Thyroid gland (tissue), 4 donors: ENCODE measurements around the gene ATF4. TPM values are rescaled to one million over a fixed set of nuclear protein-coding genes. Genes with fewer than 3 reads are reported as not detected.
A peak's percentile ranks its signal among the peaks of the same experiment; 100 is the strongest.

Experiments
- DNase-seq, 2 donors: peaks; one replicate each; pipeline ENCODE4 v3.0.0-alpha.2; 2019
- H3K27ac ChIP-seq, 3 donors: fragments of 200-600 bp; sonication (generic); 1 replicate in 2 of 3; 2 replicates in 1 of 3; pipeline ENCODE4 v1.5.1; 2016 to 2019; ENCODE audit warnings: mild to moderate bottlenecking in 1 of 3, moderate library complexity in 1 of 3
- H3K27me3 ChIP-seq: fragments of 200-600 bp; sonication (generic); one replicate; pipeline ENCODE4 v1.5.1; 2019
- H3K36me3 ChIP-seq, 2 donors: fragments of 200-600 bp; sonication (generic); one replicate each; pipeline ENCODE4 v1.5.1; 2016 to 2019
- H3K4me1 ChIP-seq, 2 donors: fragments of 200-600 bp; sonication (generic); one replicate each; pipeline ENCODE4 v1.5.1; 2017 to 2019
- H3K4me3 ChIP-seq, 3 donors: fragments of 200-600 bp; sonication (generic); replicated peaks in 1 of 3; 1 replicate in 2 of 3; 2 replicates in 1 of 3; pipeline ENCODE4 v1.5.1; 2016; ENCODE audit warnings: mild to moderate bottlenecking in 1 of 3
- H3K9me3 ChIP-seq: fragments of 200-600 bp; sonication (generic); one replicate; pipeline ENCODE4 v1.5.1; 2017
- POLR2A ChIP-seq, 2 donors: fragments of 450-650 bp; IDR thresholded peaks; one replicate each; pipeline ENCODE4 v1.6.1; 2017; ENCODE audit warnings: antibody characterized with exemption in 2 of 2, mild to moderate bottlenecking in 2 of 2, moderate library complexity in 1 of 2
- WGBS, 2 donors: methylation state at CpG; one replicate each; pipeline ENCODE4 v1.1.5; 2017; 5-methylcytosine and 5-hydroxymethylcytosine counted together
- intact Hi-C: fragments of 100-400 bp; cut with DNase I; formaldehyde crosslinking; loops from one replicate; pipeline ENCODE4 v1.15.1; 2023
- total RNA-seq, 4 donors: library from RNA; depleted of rRNA; stranded (reverse); fragments of >200 nt; gene quantifications; one replicate each; pipeline ENCODE4 v1.2.3, GENCODE V29; 2016
- TF ChIP-seq, protein P1 (sequence below), 6 experiments: fragments of 200-600 bp in 3 of 6; fragments of 450-650 bp in 3 of 6; sonication (generic) in 3 of 6; IDR thresholded peaks; one replicate each; pipeline ENCODE4 v1.5.1; 2016 to 2019; ENCODE audit warnings: antibody characterized with exemption in 6 of 6, mild to moderate bottlenecking in 2 of 6, inconsistent platforms in 1 of 6, moderate library complexity in 1 of 6

ATF4 gene, protein sequence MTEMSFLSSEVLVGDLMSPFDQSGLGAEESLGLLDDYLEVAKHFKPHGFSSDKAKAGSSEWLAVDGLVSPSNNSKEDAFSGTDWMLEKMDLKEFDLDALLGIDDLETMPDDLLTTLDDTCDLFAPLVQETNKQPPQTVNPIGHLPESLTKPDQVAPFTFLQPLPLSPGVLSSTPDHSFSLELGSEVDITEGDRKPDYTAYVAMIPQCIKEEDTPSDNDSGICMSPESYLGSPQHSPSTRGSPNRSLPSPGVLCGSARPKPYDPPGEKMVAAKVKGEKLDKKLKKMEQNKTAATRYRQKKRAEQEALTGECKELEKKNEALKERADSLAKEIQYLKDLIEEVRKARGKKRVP
- 100 to 1,000 TPM; 173 to 273 (median 210) TPM for total RNA-seq

DNA sequence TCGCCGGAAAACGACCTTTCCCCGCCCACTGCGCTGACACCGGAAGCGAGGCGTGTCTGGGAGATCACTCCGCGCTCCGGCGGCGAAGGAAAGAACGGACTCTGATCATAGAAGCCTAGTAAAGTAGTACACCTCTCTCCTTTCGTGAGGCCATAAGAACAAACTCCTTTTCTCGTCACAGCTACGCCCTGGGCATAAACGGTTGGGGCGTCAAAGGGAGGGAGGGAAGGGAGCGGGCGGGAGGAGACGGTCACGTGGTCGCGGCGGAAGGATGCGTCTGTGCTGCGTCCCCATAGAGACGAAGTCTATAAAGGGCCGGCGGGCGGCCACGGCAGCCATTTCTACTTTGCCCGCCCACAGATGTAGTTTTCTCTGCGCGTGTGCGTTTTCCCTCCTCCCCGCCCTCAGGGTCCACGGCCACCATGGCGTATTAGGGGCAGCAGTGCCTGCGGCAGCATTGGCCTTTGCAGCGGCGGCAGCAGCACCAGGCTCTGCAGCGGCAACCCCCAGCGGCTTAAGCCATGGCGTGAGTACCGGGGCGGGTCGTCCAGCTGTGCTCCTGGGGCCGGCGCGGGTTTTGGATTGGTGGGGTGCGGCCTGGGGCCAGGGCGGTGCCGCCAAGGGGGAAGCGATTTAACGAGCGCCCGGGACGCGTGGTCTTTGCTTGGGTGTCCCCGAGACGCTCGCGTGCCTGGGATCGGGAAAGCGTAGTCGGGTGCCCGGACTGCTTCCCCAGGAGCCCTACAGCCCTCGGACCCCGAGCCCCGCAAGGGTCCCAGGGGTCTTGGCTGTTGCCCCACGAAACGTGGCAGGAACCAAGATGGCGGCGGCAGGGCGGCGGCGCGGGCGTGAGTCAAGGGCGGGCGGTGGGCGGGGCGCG is at the start of gene ATF4:
Gene ATF4 (plus strand): TSS at position 337 of the 880 bp plus-strand sequence. CDS start 884 bp downstream, outside the sequence.
- intact Hi-C loops: loop anchor here (10.0 kb wide), 1 partner anchor 276 kb away; the partner anchor contains the start of gene PDGFB
- H3K36me3 ChIP-seq: peaks cover 36 to 45% of the 10 kb centered on the region in 2 donors

DNA sequence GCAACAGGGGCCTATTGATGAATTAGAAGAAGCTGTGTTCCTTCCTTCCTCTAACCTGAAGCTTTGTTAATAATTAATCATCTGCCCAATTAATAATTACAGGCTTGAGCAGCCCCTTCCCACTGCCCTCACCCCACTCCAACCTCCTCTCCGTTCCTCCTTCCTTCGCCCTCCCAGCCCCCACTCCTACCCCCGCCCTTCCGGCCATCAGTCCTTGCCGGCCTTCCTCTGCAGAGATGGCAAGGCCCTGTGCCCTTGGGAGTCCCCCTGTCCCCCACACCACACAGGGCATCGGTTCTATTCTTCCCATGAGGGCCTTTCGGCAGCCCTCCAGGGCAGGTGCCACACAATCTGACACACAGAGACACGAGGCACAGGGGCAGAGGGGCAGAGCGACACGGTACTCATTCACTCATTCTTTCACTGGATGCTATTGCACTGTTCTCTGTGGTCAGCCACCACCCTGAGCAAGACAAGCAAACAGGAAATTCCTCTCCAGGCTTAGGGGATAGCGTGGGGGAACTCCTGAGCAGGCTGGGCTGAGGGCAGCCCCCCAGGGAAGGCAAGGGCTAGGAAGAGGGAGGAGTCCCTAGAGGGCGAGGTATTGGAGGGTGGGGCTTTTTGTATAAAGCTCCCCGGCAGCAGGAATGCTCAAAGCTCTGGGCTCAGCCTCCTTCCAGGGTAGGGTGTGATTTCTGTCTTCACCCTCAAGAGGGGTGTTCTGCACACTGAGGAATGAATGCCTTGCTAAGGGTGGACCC is 48.8 kb upstream of the ATF4 start:
- WGBS, 2 donors: 31 to 35% methylated on average over 13 of the region's 13 CpGs
- H3K36me3 ChIP-seq: no peaks in the 10 kb centered on the region
- no peaks in the 10 kb centered on the region for H3K9me3 ChIP-seq
- H3K27ac ChIP-seq: peak overlapping the region in 1 of 3 donors; percentile 65
- no peak overlapping the region for H3K4me3 ChIP-seq
- no peak for TF ChIP-seq POLR2A (IDR thresholded peaks at IDR 0.05)
- TF ChIP-seq, protein P1, sequence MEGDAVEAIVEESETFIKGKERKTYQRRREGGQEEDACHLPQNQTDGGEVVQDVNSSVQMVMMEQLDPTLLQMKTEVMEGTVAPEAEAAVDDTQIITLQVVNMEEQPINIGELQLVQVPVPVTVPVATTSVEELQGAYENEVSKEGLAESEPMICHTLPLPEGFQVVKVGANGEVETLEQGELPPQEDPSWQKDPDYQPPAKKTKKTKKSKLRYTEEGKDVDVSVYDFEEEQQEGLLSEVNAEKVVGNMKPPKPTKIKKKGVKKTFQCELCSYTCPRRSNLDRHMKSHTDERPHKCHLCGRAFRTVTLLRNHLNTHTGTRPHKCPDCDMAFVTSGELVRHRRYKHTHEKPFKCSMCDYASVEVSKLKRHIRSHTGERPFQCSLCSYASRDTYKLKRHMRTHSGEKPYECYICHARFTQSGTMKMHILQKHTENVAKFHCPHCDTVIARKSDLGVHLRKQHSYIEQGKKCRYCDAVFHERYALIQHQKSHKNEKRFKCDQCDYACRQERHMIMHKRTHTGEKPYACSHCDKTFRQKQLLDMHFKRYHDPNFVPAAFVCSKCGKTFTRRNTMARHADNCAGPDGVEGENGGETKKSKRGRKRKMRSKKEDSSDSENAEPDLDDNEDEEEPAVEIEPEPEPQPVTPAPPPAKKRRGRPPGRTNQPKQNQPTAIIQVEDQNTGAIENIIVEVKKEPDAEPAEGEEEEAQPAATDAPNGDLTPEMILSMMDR (IDR thresholded peaks at IDR 0.05): no peak
- H3K4me1 ChIP-seq: peaks cover 14 to 28% of the 10 kb centered on the region in 2 donors
- DNase-seq: no peak
- intact Hi-C loops: no loop called here
- H3K27me3 ChIP-seq: no peaks in the 10 kb centered on the region

More for the DNA sequence above, at the start of gene ATF4:
- WGBS, 2 donors: 0 to 1% methylated on average over 29 to 43 of the region's 86 CpGs
- DNase-seq: peak; percentile 88
- Histone ChIP-seq H3K4me3 (peak within 1 kb of the TSS; percentile 98 to 100 (median 99)), H3K27ac (peak within 1 kb of the TSS; percentile 99), H3K27me3 (no peaks in the 10 kb centered on the region), H3K4me1 (peaks cover 28 to 44% of the 10 kb centered on the region in 2 donors), H3K9me3 (no peaks in the 10 kb centered on the region)
- TF ChIP-seq, protein P1 (IDR thresholded peaks at IDR 0.05): no peak
- peak; percentile 88 to 96 for TF ChIP-seq POLR2A (IDR thresholded peaks at IDR 0.05)

DNA sequence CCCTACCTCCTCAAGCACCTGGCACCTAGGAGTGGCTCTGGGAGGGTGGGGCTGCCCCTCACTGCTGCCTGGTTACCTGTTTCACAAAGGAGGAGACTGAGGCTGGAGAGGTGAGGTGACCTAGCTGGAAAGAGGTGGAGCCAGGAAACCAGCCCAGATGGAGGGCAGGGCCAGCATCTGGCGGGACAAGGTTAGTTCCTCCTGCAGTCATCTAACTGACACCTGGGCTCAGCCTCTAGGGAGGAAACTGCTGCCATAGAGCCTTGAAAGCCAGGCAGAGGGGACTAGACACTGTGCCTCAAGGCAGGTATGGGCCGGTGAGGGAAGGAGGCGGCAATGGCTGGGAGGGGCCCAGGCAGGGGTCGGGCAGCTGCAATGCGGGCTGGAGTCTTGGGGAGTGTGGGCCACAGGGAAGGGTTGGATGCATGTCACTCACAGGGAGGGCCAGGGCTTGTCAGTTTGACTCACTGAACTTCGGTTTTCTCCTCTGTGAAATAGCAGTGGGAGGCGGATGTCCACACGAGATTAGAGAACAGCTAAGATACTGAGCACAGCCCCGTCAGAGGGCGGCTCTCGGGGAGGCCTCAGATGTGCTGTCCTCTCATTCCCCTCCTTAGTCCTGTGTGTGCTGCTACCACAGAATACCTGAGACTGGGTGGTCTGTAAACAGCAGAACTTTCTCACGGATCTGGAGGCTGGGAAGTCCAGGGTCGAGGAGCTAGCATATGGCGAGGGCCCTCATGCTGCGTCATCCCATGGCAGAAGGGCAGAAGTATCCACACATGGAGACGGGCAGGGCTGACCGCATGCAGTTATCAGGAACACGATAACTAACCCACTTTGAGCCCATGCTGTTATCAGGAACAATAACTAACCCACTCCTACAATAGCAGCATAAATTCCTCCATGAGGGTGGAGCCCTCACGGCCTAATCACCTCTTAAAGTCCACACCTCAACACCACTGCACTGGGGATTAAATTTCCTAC is 47.5 kb upstream of the ATF4 start:
- peak in 1 of 2 donors; percentile 17 for DNase-seq
- Histone ChIP-seq H3K4me1 (peaks cover 14 to 28% of the 10 kb centered on the region in 2 donors), H3K4me3 (no peak overlapping the region), H3K36me3 (no peaks in the 10 kb centered on the region), H3K9me3 (no peaks in the 10 kb centered on the region), H3K27me3 (no peaks in the 10 kb centered on the region), H3K27ac (peak overlapping the region in 1 of 3 donors; percentile 65)
- no peak for TF ChIP-seq POLR2A (IDR thresholded peaks at IDR 0.05)
- TF ChIP-seq, protein P1 (IDR thresholded peaks at IDR 0.05): no peak
- intact Hi-C loops: no loop called here
- 78 to 85% methylated on average over 17 to 19 of the region's 19 CpGs for WGBS, 2 donors

GRCh38 chr22:39473851-39474250 is 46.5 kb upstream of the ATF4 start:
- Histone ChIP-seq H3K36me3 (no peaks in the 10 kb centered on the region), H3K4me1 (peaks cover 14 to 28% of the 10 kb centered on the region in 2 donors), H3K9me3 (no peaks in the 10 kb centered on the region), H3K27ac (no peak overlapping the region), H3K4me3 (no peak overlapping the region), H3K27me3 (no peaks in the 10 kb centered on the region)
- DNase-seq: no peak
- no peak for TF ChIP-seq POLR2A (IDR thresholded peaks at IDR 0.05)
- TF ChIP-seq, protein P1 (IDR thresholded peaks at IDR 0.05): no peak
- WGBS, 2 donors: 93 to 94% methylated on average over 3 to 4 of the region's 5 CpGs
- intact Hi-C loops: no loop called here
